Activated effector memory CD4-positive, alpha-beta T cell treated with anti-CD3 and anti-CD28 coated beads, Interleukin-2, amount 50 U/mL, for 16 hours (primary cell): Measurements from ENCODE around the gene FAM234A.
"Not testable (repeated sequence)": the region's sequence is repeated elsewhere in the genome, so short reads cannot be mapped to it uniquely, and the experiment has no call there.

Experiments
- DNase-seq: peaks from one replicate; pipeline ENCODE4 v3.0.0-alpha.2; 2020

FAM234A gene

GRCh38 chr16:266258-267164 is 31.9 kb downstream of the FAM234A start:
- no peak for DNase-seq

- DNase-seq = not testable (repeated sequence)
These were observed 32.9 kb downstream of the FAM234A start for GRCh38 chr16:267562-267961.

GRCh38 chr16:268141-269053 is 33.8 kb downstream of the FAM234A start:
- DNase-seq = no peak

GRCh38 chr16:269061-269796 is 34.6 kb downstream of the FAM234A start:
- DNase-seq = no peak

- no peak for DNase-seq
These were observed 36.0 kb downstream of the FAM234A start for GRCh38 chr16:270381-271255.

GRCh38 chr16:272633-273546 is 38.3 kb downstream of the FAM234A start:
- no peak for DNase-seq

- no peak for DNase-seq
These were observed 39.2 kb downstream of the FAM234A start for GRCh38 chr16:273547-274421.

GRCh38 chr16:275041-275641 is 40.5 kb downstream of the FAM234A start:
- DNase-seq = no peak

GRCh38 chr16:275786-276232 is 41.2 kb downstream of the FAM234A start, which contains the start of gene RGS11:
RGS11 (minus strand) TSS chr16:275944; CDS start chr16:275911, 33 bp downstream.
- no peak for DNase-seq

GRCh38 chr16:276426-277077 is 41.9 kb downstream of the FAM234A start:
- no peak for DNase-seq

- peak; percentile 68 for DNase-seq
These were observed 44.3 kb downstream of the FAM234A start for GRCh38 chr16:278863-279366.

- DNase-seq = no peak
These were observed 44.9 kb downstream of the FAM234A start for GRCh38 chr16:279531-279930.

GRCh38 chr16:280005-280460 is 45.4 kb downstream of the FAM234A start:
- DNase-seq = no peak

- no peak for DNase-seq
These were observed 45.9 kb downstream of the FAM234A start, which contains the start of gene ARHGDIG for GRCh38 chr16:280552-280951. ARHGDIG (plus strand) TSS chr16:280591; CDS start chr16:280681, 90 bp downstream.

GRCh38 chr16:280991-281659 is 46.5 kb downstream of the FAM234A start:
- no peak for DNase-seq

- DNase-seq = no peak
These were observed 47.1 kb downstream of the FAM234A start for GRCh38 chr16:281660-282255.

- DNase-seq = no peak
These were observed 47.9 kb downstream of the FAM234A start for GRCh38 chr16:282491-282890.
